GM19455 (cell line): ENCODE measurements around the gene ANKRD10.

Experiments
- ATAC-seq: cut with Tn5 transposase; IDR thresholded peaks from one replicate; pipeline ENCODE4 v1.9.1; 2021; ENCODE audit not compliant: unreplicated experiment

Gene ANKRD10

DNA sequence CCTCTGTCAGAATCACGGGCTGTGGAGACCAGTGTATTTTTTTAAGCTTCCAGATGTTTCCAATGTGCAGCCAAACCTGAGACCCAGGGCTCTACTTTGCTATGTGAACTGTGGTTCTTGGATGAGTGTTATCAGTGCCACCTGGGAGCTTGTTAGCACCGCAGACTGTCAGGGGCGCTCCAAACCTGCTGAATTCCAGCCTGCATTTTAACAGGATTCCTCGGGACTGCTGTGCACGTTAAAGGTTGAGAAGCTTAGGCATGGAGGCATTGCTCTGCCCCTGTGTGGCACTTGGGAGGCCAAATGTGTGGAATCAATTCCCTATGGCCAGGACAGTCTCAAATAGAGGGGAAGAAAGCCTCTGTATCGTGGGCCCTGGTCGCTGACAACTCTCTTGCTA lies 80.3 kb downstream of the ANKRD10 start:
- no peak for ATAC-seq

GRCh38 chr13:110832531-110832930 lies 82.3 kb downstream of the ANKRD10 start:
- ATAC-seq, result no peak

DNA sequence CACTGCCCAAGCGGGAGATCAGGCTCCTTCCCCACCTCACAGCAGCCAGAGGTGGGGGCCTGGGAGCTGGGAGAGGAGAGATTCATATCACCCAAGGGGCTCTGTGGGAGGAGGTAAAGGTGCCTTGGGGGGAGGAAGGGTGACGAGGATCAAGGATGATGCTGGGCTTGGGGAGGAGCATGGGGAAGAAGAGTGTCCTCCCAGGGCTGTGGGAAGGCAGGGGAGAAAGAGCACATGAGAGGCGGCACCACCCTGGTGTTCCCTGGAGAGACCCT lies 82.7 kb downstream of the ANKRD10 start:
- ATAC-seq, result no peak

DNA sequence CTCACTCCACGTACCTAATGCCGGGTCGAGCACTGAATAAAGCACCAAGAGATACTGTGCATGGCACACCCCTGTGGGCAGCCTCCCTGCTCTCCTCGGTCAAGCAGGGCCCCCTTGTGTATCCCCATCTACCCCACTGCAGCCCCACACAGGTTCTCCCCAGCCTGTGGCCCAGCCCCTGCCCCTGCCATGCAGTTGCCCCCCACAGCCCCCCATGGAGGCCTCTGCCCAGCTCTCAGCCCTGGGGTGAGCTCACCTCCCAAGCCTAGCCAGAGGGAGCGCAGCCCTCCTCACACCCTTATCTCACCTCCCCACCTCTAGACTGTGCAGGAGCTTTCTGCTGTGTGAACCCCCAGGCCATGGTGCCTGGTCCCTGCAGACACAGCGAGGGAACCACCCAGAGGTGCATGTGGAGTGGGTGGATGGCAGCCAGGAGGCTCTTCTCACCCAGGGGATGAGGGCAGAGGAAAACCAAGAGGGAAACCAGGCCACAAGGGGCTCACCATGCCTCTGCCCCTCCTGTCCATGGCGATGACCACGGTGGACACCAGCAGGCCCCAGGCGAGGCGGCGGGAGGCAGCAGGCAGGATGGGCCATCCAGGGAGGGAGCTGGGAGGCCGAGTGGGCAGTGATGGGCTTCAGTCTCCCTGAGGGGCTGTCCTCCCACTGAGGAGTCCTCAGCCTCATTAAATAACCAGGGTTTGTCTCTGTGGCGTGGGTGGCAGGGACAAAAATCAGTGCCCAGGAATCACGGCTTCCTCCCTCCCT lies 83.2 kb downstream of the ANKRD10 start:
- ATAC-seq, result no peak

DNA sequence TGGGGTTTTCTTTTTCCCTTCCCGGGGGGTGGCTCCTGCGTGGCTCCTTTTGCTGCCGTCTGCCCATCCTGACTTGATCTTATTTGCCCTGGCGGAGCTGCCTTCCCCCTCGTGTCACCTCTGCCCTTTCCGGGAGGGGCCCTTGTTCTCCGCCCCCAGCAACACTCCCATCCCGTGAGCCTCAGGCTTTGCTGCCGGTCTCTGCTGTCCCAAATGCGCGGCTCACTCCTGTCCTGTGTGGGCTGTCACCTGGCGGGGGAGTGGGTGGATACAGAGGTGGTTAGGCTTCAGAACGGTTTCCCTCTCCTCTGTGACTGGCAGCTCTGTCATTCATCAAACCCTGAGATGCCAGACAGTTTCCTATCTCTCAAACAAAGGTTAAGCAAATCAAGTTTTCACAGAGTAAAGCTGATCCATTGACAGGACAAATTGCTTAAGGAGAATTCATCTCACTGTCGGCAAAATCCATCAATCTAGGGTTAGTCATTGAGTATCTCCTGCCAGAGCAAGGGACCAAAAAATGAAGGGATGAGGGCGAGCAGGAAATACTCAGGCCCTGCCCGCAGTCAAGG lies 84.0 kb downstream of the ANKRD10 start:
- no peak for ATAC-seq

DNA sequence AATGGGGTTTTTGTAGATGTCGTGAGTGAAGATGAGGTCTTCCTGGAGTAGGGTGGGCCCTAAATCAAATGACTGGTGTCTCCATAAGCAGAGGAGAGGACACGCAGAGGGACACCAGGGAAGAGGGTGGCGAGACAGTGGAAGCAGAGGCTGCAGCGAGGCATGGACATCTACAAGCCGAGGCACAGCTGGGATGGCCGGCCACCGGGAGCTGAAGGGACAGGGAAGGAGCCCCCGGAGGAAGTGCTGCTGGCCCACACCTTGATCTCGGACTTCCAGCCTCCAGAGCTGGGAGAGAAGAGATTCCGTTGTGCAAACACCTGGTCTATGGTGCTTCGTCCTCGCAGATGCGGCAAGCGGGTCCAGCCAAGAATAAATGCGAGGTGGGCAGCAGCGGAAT lies 84.5 kb downstream of the ANKRD10 start:
- ATAC-seq, result no peak

- no peak for ATAC-seq
Observed at GRCh38 chr13:110829486-110829885, 85.4 kb downstream of the ANKRD10 start.

DNA sequence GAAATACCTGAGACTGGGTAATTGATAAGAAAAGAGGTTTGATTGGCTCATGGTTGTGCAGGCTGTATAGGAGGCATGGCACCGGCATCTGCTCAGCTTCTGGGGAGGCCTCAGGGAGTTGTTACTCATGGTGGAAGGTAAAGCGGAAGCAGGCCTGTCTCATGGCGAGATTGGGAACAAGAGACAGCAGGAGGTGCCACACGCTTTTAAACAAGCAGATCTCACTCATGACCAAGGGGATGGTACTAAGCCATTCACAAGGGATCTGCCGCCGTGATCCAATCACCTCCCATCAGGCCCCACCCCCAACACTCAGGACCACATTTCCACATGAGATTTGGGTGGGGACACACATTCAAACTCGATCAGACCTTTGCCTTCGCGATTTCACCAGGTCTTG lies 86.2 kb downstream of the ANKRD10 start:
- no peak for ATAC-seq
